Measurements from ENCODE around the gene DLL1.

DNA sequence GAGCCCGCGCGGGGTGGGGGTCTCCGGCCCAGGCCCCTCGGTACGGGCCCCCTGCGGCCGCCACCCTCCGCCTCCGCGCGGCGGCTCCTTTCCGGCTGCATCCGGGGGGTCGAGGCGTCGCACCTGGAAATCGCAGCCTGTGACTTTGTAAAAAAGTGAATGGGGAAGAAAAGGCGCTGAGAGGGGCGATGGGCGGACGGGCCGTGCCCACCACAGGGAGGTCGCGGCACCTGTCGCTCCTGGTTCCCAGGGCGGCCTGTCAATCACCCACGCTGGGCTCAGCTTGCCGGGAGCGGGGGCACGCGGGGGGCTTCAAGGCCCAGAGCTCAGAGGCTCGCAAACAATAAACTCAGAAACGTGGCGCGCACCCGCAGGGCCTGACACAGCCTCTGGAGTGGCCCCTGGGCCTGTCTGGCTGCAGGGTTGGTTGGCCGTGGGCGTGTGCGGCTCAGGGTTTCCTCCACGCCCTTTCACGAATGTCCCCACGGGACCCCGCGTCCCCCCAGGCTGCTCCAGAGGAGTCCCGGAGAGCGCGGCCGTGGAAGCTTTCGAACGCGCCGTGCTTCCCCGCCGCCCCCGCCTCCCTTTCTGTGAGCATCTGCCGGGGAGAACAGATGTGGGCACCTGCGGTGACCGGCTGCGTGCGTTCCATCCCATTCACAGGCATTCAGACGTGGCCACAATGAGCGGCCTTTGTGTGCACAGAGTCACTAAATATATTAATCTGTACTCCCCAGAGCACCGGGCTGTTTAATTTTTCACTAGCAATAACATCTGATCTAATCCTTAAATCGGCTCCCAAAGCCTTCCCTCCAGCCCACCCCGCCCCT lies 6.1 kb upstream of the DLL1 start:
- TF ChIP-seq, protein P1, sequence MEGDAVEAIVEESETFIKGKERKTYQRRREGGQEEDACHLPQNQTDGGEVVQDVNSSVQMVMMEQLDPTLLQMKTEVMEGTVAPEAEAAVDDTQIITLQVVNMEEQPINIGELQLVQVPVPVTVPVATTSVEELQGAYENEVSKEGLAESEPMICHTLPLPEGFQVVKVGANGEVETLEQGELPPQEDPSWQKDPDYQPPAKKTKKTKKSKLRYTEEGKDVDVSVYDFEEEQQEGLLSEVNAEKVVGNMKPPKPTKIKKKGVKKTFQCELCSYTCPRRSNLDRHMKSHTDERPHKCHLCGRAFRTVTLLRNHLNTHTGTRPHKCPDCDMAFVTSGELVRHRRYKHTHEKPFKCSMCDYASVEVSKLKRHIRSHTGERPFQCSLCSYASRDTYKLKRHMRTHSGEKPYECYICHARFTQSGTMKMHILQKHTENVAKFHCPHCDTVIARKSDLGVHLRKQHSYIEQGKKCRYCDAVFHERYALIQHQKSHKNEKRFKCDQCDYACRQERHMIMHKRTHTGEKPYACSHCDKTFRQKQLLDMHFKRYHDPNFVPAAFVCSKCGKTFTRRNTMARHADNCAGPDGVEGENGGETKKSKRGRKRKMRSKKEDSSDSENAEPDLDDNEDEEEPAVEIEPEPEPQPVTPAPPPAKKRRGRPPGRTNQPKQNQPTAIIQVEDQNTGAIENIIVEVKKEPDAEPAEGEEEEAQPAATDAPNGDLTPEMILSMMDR (IDR thresholded peaks at IDR 0.05), result no peak
- TF ChIP-seq POLR2A (IDR thresholded peaks at IDR 0.05), result no peak

Measured in uterus (tissue), 2 donors.